Heart right ventricle (tissue), 16 donors: ENCODE results near the gene CNPY1. TPM values are rescaled to one million over a fixed set of nuclear protein-coding genes. Genes with fewer than 3 reads are reported as not detected.
A peak's percentile ranks its signal among the peaks of the same experiment; 100 is the strongest.

Experiments used
- ATAC-seq, 8 donors: fragments of 200-7000 bp; cut with Tn5 transposase; one replicate each; pipeline ENCODE4 v1.9.1; 2020; ENCODE audit warnings: mild to moderate bottlenecking in 8 of 8, moderate library complexity in 8 of 8, moderate number of reproducible peaks in 1 of 8
- DNase-seq, 2 donors: peaks; one replicate each; pipeline ENCODE4 v3.0.0-alpha.2; 2020
- H3K27ac ChIP-seq, 10 donors: fragments of 200-600 bp; sonication (generic) in 2 of 10; one replicate each; pipeline versions ENCODE4 v1.5.0 to v1.8.0; 2020 to 2022; ENCODE audit warnings: mild to moderate bottlenecking in 3 of 10
- H3K27me3 ChIP-seq, 7 donors: fragments of 200-600 bp; one replicate each; pipeline ENCODE4 v1.8.0; 2021 to 2022; ENCODE audit warnings: mild to moderate bottlenecking in 2 of 7
- H3K36me3 ChIP-seq, 9 donors: fragments of 200-600 bp; sonication (generic) in 1 of 9; one replicate each; pipeline versions ENCODE4 v1.5.0 to v1.8.0; 2020 to 2022; ENCODE audit warnings: mild to moderate bottlenecking in 2 of 9
- H3K4me1 ChIP-seq, 9 donors: fragments of 200-600 bp; sonication (generic) in 1 of 9; one replicate each; pipeline versions ENCODE4 v1.5.0 to v1.8.0; 2020 to 2022; ENCODE audit warnings: mild to moderate bottlenecking in 4 of 9
- H3K4me3 ChIP-seq, 10 donors: fragments of 200-600 bp; sonication (generic) in 2 of 10; one replicate each; pipeline versions ENCODE4 v1.5.0 to v1.8.0; 2020 to 2022; ENCODE audit warnings: mild to moderate bottlenecking in 7 of 10, moderate library complexity in 2 of 10
- H3K9me3 ChIP-seq, 11 donors: fragments of 200-600 bp in 10 of 11; sonication (generic) in 2 of 11; one replicate each; pipeline versions ENCODE4 v1.5.0 to v1.8.0; 2013 to 2022; ENCODE audit warnings: mild to moderate bottlenecking in 2 of 11, control low read depth in 1 of 11, moderate library complexity in 1 of 11
- CTCF ChIP-seq, 9 donors: fragments of 200-600 bp; sonication (generic) in 2 of 9; IDR thresholded peaks; one replicate each; pipeline versions ENCODE4 v1.5.0 to v1.8.0; 2021 to 2022; ENCODE audit warnings: antibody characterized with exemption in 9 of 9, mild to moderate bottlenecking in 5 of 9, moderate library complexity in 1 of 9
- WGBS, 2 donors: extraction: QIAGEN DNeasy Blood & Tissue Kit; methylation state at CpG; one replicate each; pipeline ENCODE4 v1.1.7; 2013; ENCODE audit warnings: inconsistent platforms in 1 of 2; 5-methylcytosine and 5-hydroxymethylcytosine counted together
- intact Hi-C, 10 donors: fragments of 100-400 bp; cut with DNase I; formaldehyde crosslinking; loops; one replicate each; pipeline versions ENCODE4 v1.11.1 to v1.14.2; 2022
- polyA plus RNA-seq, 2 donors: library from polyadenylated mRNA; stranded (reverse); fragments of 200-250 nt; gene quantifications; one replicate each; pipeline ENCODE4 v1.2.3, GENCODE V29; 2013
- total RNA-seq, 10 donors: library from RNA; stranded (reverse); fragmentation: NEBNext Ultra II Directional in 3 of 10; extraction: Animal tissue kit (Norgen Biotek cat#: 25700) in 3 of 10; gene quantifications; one replicate each; pipeline versions ENCODE4 v1.2.1 to v1.2.4, GENCODE V29; 2021 to 2023
- donor health status: Arrhythmogenic right ventricular cardiomyopathy.
- donor health status: ischemic (EF 13 %, LVEDD 7.1; RV severe dilation, severe dysfunction).
- donor health status: healthy with polysubstance abuse.
- donor health status: DM: no; HTN: yes; CAD: no.
- donor health status: DM: no; HTN: no; CAD: no.
- donor health status: ischemic (EF 25% LVEDD 6.9; RV normal size, moderate dysfunction).
- donor health status: ischemic (EF 25% LVEDD 5.7; RV mildly dilated, moderate dysfunction).
- donor health status: healthy.
- donor health status: DM: yes; HTN: yes; CAD: no.
- donor health status: Ischemic cardiomyopathy.
- donor health status: ischemic (EF 35%, LVEDD 5.7; RV mildly dilated, moderate dysfunction).
- donor health status: nonischemic (EF 11% LVEDD 7.7; RV severe dilation, severe dysfunction).
- donor health status: DM: yes; HTN: yes; CAD: no.
- donor health status: PGD.
- donor health status: ischemic (EF 29% LVEDD 5.4; RV normal size, mild dysfunction).
- donor health status: nonischemic (EF 23%, LVEDD 6.1; RV moderate dilation, normal function).

The CNPY1 gene
- total and polyA plus RNA-seq, 12 donors = not detected

- H3K27me3 ChIP-seq = peaks cover 0 to 90% (median 74%) of the 10 kb centered on the region in 7 donors
- no peak for DNase-seq
- H3K4me3 ChIP-seq = peak overlapping the region; percentile 18 to 51 (median 42)
Measured at GRCh38 chr7:155489862-155490696, 56.3 kb downstream of the CNPY1 start.

GRCh38 chr7:155489158-155489840 is 57.1 kb downstream of the CNPY1 start:
- no peak for TF ChIP-seq CTCF (IDR thresholded peaks at IDR 0.05)
- peaks cover 0 to 20% (median 9%) of the 10 kb centered on the region in 9 donors for H3K4me1 ChIP-seq
- DNase-seq (no peak), ATAC-seq (no peak)
- intact Hi-C loops = no loop called here
- peaks cover 0 to 93% (median 74%) of the 10 kb centered on the region in 7 donors for H3K27me3 ChIP-seq
- no peaks in the 10 kb centered on the region for H3K36me3 ChIP-seq
- WGBS, 2 donors = 73 to 74% methylated on average over 20 of the region's 20 CpGs
- no peak overlapping the region for H3K27ac ChIP-seq
- H3K9me3 ChIP-seq = no peaks in the 10 kb centered on the region
- no peak overlapping the region for H3K4me3 ChIP-seq

More at GRCh38 chr7:155489862-155490696, 56.3 kb downstream of the CNPY1 start:
- no peaks in the 10 kb centered on the region for H3K9me3 ChIP-seq
- H3K36me3 ChIP-seq = no peaks in the 10 kb centered on the region
- 49 to 50% methylated on average over 32 of the region's 32 CpGs for WGBS, 2 donors
- intact Hi-C loops = no loop called here
- peaks cover 0 to 20% (median 9%) of the 10 kb centered on the region in 9 donors for H3K4me1 ChIP-seq
- H3K27ac ChIP-seq = peak overlapping the region in 7 of 10 donors; percentile 1 to 64 (median 25)
- peak; percentile 35 to 69 (median 56) for ATAC-seq
- no peak for TF ChIP-seq CTCF (IDR thresholded peaks at IDR 0.05)

GRCh38 chr7:155488483-155489127 is 57.8 kb downstream of the CNPY1 start:
- H3K4me1 ChIP-seq = peaks cover 0 to 24% (median 9%) of the 10 kb centered on the region in 9 donors
- intact Hi-C loops = no loop called here
- H3K27ac ChIP-seq = no peak overlapping the region
- peaks cover 0 to 94% (median 76%) of the 10 kb centered on the region in 7 donors for H3K27me3 ChIP-seq
- no peak overlapping the region for H3K4me3 ChIP-seq
- no peaks in the 10 kb centered on the region for H3K36me3 ChIP-seq
- TF ChIP-seq CTCF (IDR thresholded peaks at IDR 0.05) = no peak
- H3K9me3 ChIP-seq = no peaks in the 10 kb centered on the region
- 59 to 60% methylated on average over 9 of the region's 9 CpGs for WGBS, 2 donors
- ATAC-seq = no peak
- DNase-seq = no peak
